HCT116 (cell line): ENCODE results near the gene SLC22A12. TPM values are rescaled to one million over a fixed set of nuclear protein-coding genes. Genes with fewer than 3 reads are reported as not detected.

Experiments used
- ATAC-seq: fragments of 200-7000 bp; cut with Tn5 transposase; 2 replicates; pipeline ENCODE4 v1.9.1; 2020; ENCODE audit warnings: mild to moderate bottlenecking, moderate library complexity
- BruUV-seq: library from RNA; stranded (reverse); fragments of 400-500 nt; replicated peaks from 2 replicates; lab custom pipeline; 2021; lab: Mats Ljungman, UMichigan
- CTCF ChIA-PET: fragments of 300-600 bp; sonication (Branson Sonifier 250); formaldehyde crosslinking; loops from one replicate; lab custom pipeline; 2021; ENCODE audit warnings: antibody characterized with exemption; lab: Charles Lee
- POLR2A ChIA-PET: fragments of 300-600, 350-600 bp; sonication (Branson Sonifier 250); formaldehyde crosslinking; loops from one replicate; lab custom pipeline; 2021; ENCODE audit warnings: antibody characterized with exemption; lab: Charles Lee
- RAD21 ChIA-PET, 2 experiments: fragments of 300-600 bp; sonication (Branson Sonifier 250); formaldehyde crosslinking; loops; one replicate each; lab custom pipeline; 2023; ENCODE audit warnings: low total read pairs in 2 of 2; ENCODE audit not compliant: uncharacterized antibody in 2 of 2, unreplicated experiment in 2 of 2, low non-redundant PET in 1 of 2; lab: Charles Lee
- DNase-seq: peaks from one replicate; pipeline ENCODE4 v3.0.0-alpha.2; 2010; ENCODE audit warnings: low read depth, low spot score
- H2AFZ ChIP-seq: fragments of 200-600 bp; shearing (Covaris generic), sonication (generic); 2 replicates; pipeline ENCODE4 v1.6.1; 2017; ENCODE audit warnings: low read depth, mixed run types, mixed read lengths, antibody characterized with exemption, low read length; ENCODE audit not compliant: poor library complexity, severe bottlenecking
- H3K27ac ChIP-seq: 2 replicates; pipeline ENCODE4 v1.5.1; 2012; ENCODE audit warnings: low read depth, low read length
- H3K27me3 ChIP-seq: fragments of 200-600 bp; sonication (generic); 2 replicates; pipeline ENCODE4 v1.6.1; 2016; ENCODE audit warnings: mixed run types, low read length, mixed read lengths; ENCODE audit not compliant: insufficient read depth
- H3K36me3 ChIP-seq, 2 experiments: fragments of 200-500 bp in 1 of 2; fragments of 200-600 bp in 1 of 2; sonication (Bioruptor generic) in 1 of 2; sonication (generic) in 1 of 2; 2 replicates each; pipeline versions ENCODE4 v1.5.1 to v1.6.1; 2014 to 2016; ENCODE audit warnings: low read length in 2 of 2, inconsistent platforms in 1 of 2, mixed read lengths in 1 of 2, mixed run types in 1 of 2; ENCODE audit not compliant: insufficient read depth in 2 of 2, control insufficient read depth in 1 of 2
- H3K4me1 ChIP-seq, 2 experiments: fragments of 200-600 bp in 1 of 2; sonication (generic) in 1 of 2; 2 replicates each; pipeline versions ENCODE4 v1.5.1 to v1.6.1; 2012 to 2017; ENCODE audit warnings: low read length in 2 of 2, inconsistent platforms in 1 of 2, mild to moderate bottlenecking in 1 of 2, mixed read lengths in 1 of 2, mixed run types in 1 of 2, moderate library complexity in 1 of 2; ENCODE audit not compliant: insufficient read depth in 2 of 2, control insufficient read depth in 1 of 2
- H3K4me2 ChIP-seq: fragments of 200-600 bp; sonication (generic); 2 replicates; pipeline ENCODE4 v1.6.1; 2017; ENCODE audit warnings: mixed run types, low read length, mixed read lengths
- H3K4me3 ChIP-seq, 2 experiments: fragments of 200-600 bp in 1 of 2; sonication (generic) in 1 of 2; replicated peaks in 1 of 2; 2 replicates each; pipeline ENCODE4 v1.5.1; 2011 to 2016; ENCODE audit warnings: low read length in 2 of 2, control low read depth in 1 of 2, low read depth in 1 of 2, mild to moderate bottlenecking in 1 of 2, mixed read lengths in 1 of 2, mixed run types in 1 of 2
- H3K79me2 ChIP-seq: fragments of 200-600 bp; sonication (generic); 2 replicates; pipeline ENCODE4 v1.6.1; 2017; ENCODE audit warnings: mild to moderate bottlenecking, mixed run types, low read length, moderate library complexity, mixed read lengths; ENCODE audit not compliant: insufficient read depth
- H3K9ac ChIP-seq: fragments of 200-600 bp; sonication (generic); 2 replicates; pipeline ENCODE4 v1.6.1; 2016; ENCODE audit warnings: low read length, mixed read lengths
- H3K9me2 ChIP-seq: fragments of 200-600 bp; sonication (generic), shearing (Covaris generic); 2 replicates; pipeline ENCODE4 v1.6.1; 2017; ENCODE audit warnings: mixed run types, mild to moderate bottlenecking, moderate library complexity; ENCODE audit not compliant: insufficient read depth
- H3K9me3 ChIP-seq, 2 experiments: fragments of 200-500 bp in 1 of 2; fragments of 200-600 bp in 1 of 2; sonication (Bioruptor generic) in 1 of 2; sonication (generic) in 1 of 2; 2 replicates each; pipeline ENCODE4 v1.6.1; 2014 to 2017; ENCODE audit warnings: low read length in 2 of 2, mixed read lengths in 2 of 2, inconsistent platforms in 1 of 2, low read depth in 1 of 2, mild to moderate bottlenecking in 1 of 2, mixed run types in 1 of 2, moderate library complexity in 1 of 2; ENCODE audit not compliant: control insufficient read depth in 1 of 2, insufficient read depth in 1 of 2
- H4K20me1 ChIP-seq: fragments of 200-600 bp; sonication (generic), shearing (Covaris generic); 2 replicates; pipeline ENCODE4 v1.6.1; 2017; ENCODE audit warnings: mixed run types, mild to moderate bottlenecking, moderate library complexity; ENCODE audit not compliant: insufficient read depth
- EZH2 ChIP-seq: fragments of 200-600 bp; sonication (generic); IDR thresholded peaks from 2 replicates; pipeline ENCODE4 v1.6.1; 2017; ENCODE audit warnings: antibody characterized with exemption, mixed run types
- POLR2AphosphoS5 ChIP-seq: IDR thresholded peaks from 2 replicates; pipeline ENCODE4 v1.6.1; 2011; ENCODE audit warnings: mild to moderate bottlenecking, low read depth, low read length, moderate library complexity
- RAD21 ChIP-seq: IDR thresholded peaks from 2 replicates; pipeline ENCODE4 v1.6.1; 2012; ENCODE audit warnings: low read depth, mild to moderate bottlenecking
- SRF ChIP-seq: IDR thresholded peaks from 2 replicates; pipeline ENCODE4 v1.6.1; 2012; ENCODE audit warnings: low read depth
- TCF7L2 ChIP-seq: IDR thresholded peaks from 2 replicates; pipeline ENCODE4 v1.7.0; 2011; ENCODE audit warnings: borderline replicate concordance, inconsistent platforms; ENCODE audit not compliant: insufficient read depth, insufficient read length; ENCODE audit errors: extremely low read depth
- ZFX ChIP-seq: fragments of 450-650 bp; IDR thresholded peaks from 2 replicates; pipeline ENCODE4 v1.6.1; 2017
- ZNF274 ChIP-seq: fragments of 200-500 bp; sonication (Bioruptor generic); IDR thresholded peaks from 2 replicates; pipeline ENCODE4 v1.6.1; 2014; ENCODE audit warnings: mild to moderate bottlenecking, low read depth, low read length, inconsistent platforms
- intact Hi-C: fragments of 100-400 bp; cut with micrococcal nuclease; formaldehyde crosslinking; loops from 2 replicates; pipeline ENCODE4 v1.10.0; 2022
- total RNA-seq: library from RNA; stranded (reverse); gene quantifications from one replicate; pipeline ENCODE4 v1.2.1, GENCODE V29; 2021; ENCODE audit not compliant: unreplicated experiment
- TF ChIP-seq, protein P1 (sequence below): IDR thresholded peaks from 2 replicates; pipeline ENCODE4 v1.6.1; 2012; ENCODE audit warnings: low read depth
- TF ChIP-seq, protein P2 (sequence below): IDR thresholded peaks from 2 replicates; pipeline ENCODE4 v1.6.1; 2011; ENCODE audit warnings: mild to moderate bottlenecking, low read length, moderate library complexity; ENCODE audit not compliant: insufficient replicate concordance; ENCODE audit errors: extremely low read depth
- TF ChIP-seq, protein P3 (sequence below): IDR thresholded peaks from 2 replicates; pipeline ENCODE4 v1.6.1; 2012

SLC22A12 gene
- total RNA-seq, 1 experiment from 2014 or later: not detected

DNA sequence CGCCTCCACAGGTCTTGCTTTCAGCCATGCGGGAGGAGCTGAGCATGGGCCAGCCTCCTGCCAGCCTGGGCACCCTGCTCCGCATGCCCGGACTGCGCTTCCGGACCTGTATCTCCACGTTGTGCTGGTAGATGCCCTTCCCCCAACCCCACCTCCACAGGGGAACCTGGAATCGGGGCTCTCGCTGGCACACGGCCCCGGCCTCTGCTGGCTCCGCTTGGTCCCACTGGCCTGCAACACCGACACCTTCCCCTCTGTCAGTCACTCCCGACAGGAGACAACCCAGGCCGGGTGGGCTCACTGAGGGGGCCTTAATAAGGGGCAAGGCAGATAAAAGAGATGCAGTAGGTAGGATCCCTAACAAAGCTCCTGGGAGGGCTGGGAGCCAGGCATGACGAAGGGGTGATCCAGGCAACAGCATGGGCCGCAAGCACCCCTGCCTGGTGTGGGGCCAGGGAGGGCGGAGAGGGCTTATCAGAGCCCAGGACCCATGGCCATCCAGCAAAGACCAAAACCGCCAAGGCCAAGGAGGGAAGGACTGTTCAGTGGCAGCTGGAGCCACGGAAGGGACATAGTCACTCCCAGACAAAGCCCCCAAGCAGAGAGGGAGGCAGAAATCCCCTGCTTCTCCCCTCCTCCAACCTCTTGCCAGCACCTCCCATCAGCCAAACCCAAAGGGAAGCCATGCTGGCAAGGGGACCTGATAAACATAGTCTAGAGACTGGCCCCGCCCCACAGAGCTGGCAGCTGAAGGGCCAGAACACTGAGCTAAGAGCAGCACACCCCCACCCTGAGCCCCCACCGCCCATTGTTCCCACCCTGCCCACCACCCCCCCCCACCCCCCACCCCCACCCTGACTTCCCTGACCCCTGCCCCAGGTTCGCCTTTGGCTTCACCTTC lies 8.0 kb downstream of the SLC22A12 start:
- Histone ChIP-seq H3K4me1 (no peaks in the 10 kb centered on the region), H2AFZ (no peak overlapping the region), H3K4me2 (no peak overlapping the region), H3K27ac (no peak overlapping the region), H3K4me3 (no peak overlapping the region), H3K79me2 (no peaks in the 10 kb centered on the region), H3K27me3 (no peaks in the 10 kb centered on the region), H3K9ac (no peak overlapping the region), H4K20me1 (no peaks in the 10 kb centered on the region), H3K9me2 (no peaks in the 10 kb centered on the region), H3K36me3 (no peaks in the 10 kb centered on the region), H3K9me3 (no peaks in the 10 kb centered on the region)
- no peak for DNase-seq
- ChIA-PET CTCF (interaction anchor here (0.8 kb wide), 1 partner anchor 47 kb away, joined by 3 read pairs; no protein-coding TSS in a partner anchor), POLR2A (no interaction called here), RAD21 (no interaction called here)
- no peak for TF ChIP-seq TCF7L2
- BruUV-seq: no TSS peak
- intact Hi-C loops: no loop called here
- no peak for ATAC-seq

DNA sequence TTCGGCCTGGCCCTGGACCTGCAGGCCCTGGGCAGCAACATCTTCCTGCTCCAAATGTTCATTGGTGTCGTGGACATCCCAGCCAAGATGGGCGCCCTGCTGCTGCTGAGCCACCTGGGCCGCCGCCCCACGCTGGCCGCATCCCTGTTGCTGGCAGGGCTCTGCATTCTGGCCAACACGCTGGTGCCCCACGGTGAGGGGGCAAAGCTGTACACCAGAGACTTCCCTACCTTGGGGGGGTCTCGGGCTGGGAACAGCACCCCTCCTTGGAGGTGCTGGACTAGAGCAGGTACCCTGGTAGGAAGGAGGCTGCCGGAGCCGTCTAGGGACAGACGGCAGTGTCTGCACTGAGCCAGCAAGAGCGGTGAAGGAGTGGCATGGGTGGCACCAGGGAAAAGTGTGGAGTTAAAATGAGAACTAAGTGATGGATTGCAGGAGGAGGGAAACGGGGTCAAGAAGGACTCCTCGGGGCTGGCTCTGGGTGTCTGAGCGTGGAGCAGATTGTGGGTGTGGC lies 8.7 kb downstream of the SLC22A12 start:
- intact Hi-C loops: no loop called here
- ATAC-seq (no peak), DNase-seq (no peak)
- CTCF ChIA-PET: no interaction called here
- Histone ChIP-seq H4K20me1 (no peaks in the 10 kb centered on the region), H3K9ac (no peak overlapping the region), H3K4me3 (no peak overlapping the region), H3K4me1 (no peaks in the 10 kb centered on the region), H3K36me3 (no peaks in the 10 kb centered on the region), H3K9me2 (no peaks in the 10 kb centered on the region), H3K79me2 (no peaks in the 10 kb centered on the region), H3K4me2 (no peak overlapping the region), H2AFZ (no peak overlapping the region)
- BruUV-seq: no TSS peak
- POLR2A ChIA-PET: no interaction called here
- TF ChIP-seq SRF: no peak
- TF ChIP-seq, protein P1, sequence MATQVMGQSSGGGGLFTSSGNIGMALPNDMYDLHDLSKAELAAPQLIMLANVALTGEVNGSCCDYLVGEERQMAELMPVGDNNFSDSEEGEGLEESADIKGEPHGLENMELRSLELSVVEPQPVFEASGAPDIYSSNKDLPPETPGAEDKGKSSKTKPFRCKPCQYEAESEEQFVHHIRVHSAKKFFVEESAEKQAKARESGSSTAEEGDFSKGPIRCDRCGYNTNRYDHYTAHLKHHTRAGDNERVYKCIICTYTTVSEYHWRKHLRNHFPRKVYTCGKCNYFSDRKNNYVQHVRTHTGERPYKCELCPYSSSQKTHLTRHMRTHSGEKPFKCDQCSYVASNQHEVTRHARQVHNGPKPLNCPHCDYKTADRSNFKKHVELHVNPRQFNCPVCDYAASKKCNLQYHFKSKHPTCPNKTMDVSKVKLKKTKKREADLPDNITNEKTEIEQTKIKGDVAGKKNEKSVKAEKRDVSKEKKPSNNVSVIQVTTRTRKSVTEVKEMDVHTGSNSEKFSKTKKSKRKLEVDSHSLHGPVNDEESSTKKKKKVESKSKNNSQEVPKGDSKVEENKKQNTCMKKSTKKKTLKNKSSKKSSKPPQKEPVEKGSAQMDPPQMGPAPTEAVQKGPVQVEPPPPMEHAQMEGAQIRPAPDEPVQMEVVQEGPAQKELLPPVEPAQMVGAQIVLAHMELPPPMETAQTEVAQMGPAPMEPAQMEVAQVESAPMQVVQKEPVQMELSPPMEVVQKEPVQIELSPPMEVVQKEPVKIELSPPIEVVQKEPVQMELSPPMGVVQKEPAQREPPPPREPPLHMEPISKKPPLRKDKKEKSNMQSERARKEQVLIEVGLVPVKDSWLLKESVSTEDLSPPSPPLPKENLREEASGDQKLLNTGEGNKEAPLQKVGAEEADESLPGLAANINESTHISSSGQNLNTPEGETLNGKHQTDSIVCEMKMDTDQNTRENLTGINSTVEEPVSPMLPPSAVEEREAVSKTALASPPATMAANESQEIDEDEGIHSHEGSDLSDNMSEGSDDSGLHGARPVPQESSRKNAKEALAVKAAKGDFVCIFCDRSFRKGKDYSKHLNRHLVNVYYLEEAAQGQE: no peak
- TF ChIP-seq RAD21: no peak
- TF ChIP-seq ZFX: no peak
- TF ChIP-seq EZH2: no peak
- no peak for TF ChIP-seq POLR2AphosphoS5
- no peak for TF ChIP-seq ZNF274
- TF ChIP-seq, protein P2, sequence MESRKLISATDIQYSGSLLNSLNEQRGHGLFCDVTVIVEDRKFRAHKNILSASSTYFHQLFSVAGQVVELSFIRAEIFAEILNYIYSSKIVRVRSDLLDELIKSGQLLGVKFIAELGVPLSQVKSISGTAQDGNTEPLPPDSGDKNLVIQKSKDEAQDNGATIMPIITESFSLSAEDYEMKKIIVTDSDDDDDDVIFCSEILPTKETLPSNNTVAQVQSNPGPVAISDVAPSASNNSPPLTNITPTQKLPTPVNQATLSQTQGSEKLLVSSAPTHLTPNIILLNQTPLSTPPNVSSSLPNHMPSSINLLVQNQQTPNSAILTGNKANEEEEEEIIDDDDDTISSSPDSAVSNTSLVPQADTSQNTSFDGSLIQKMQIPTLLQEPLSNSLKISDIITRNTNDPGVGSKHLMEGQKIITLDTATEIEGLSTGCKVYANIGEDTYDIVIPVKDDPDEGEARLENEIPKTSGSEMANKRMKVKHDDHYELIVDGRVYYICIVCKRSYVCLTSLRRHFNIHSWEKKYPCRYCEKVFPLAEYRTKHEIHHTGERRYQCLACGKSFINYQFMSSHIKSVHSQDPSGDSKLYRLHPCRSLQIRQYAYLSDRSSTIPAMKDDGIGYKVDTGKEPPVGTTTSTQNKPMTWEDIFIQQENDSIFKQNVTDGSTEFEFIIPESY: no peak
- TF ChIP-seq, protein P3, sequence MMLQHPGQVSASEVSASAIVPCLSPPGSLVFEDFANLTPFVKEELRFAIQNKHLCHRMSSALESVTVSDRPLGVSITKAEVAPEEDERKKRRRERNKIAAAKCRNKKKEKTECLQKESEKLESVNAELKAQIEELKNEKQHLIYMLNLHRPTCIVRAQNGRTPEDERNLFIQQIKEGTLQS: no peak
- TF ChIP-seq, all 23 proteins: peak for 0
- no peaks in the 10 kb centered on the region for H3K9me3 ChIP-seq
- RAD21 ChIA-PET: interaction anchor here in 1 of 2 experiments (0.6 kb wide), 1 partner anchor 59 kb away, joined by 3 read pairs; no protein-coding TSS in a partner anchor
- H3K27ac ChIP-seq: no peak overlapping the region
- no peaks in the 10 kb centered on the region for H3K27me3 ChIP-seq
